ENCODE data around the gene KIF17.

The KIF17 gene

GRCh38 chr1:20729990-20730689, 12.3 kb upstream of the KIF17 start:
- no peak for DNase-seq (ENCODE audit: low read depth in 1 of 2, low spot score in 1 of 2)
- H3K4me3 ChIP-seq (replicated peaks; ENCODE audit: insufficient read depth, low read length) = no peak overlapping the region
- peaks cover 42% of the 10 kb centered on the region for H3K27me3 ChIP-seq (ENCODE audit: insufficient read depth, poor library complexity, severe bottlenecking)
- no peak overlapping the region for H3K27ac ChIP-seq (replicated peaks)
- TF ChIP-seq GABPA (IDR thresholded peaks at IDR 0.05; ENCODE audit: low read depth) (no peak), POLR2AphosphoS5 (IDR thresholded peaks at IDR 0.05; ENCODE audit: low read depth) (no peak), SPI1 (IDR thresholded peaks at IDR 0.05; ENCODE audit: borderline replicate concordance, low read depth) (no peak), REST (IDR thresholded peaks at IDR 0.05; ENCODE audit: insufficient replicate concordance, low read depth) (no peak)
- TF ChIP-seq, protein P1, sequence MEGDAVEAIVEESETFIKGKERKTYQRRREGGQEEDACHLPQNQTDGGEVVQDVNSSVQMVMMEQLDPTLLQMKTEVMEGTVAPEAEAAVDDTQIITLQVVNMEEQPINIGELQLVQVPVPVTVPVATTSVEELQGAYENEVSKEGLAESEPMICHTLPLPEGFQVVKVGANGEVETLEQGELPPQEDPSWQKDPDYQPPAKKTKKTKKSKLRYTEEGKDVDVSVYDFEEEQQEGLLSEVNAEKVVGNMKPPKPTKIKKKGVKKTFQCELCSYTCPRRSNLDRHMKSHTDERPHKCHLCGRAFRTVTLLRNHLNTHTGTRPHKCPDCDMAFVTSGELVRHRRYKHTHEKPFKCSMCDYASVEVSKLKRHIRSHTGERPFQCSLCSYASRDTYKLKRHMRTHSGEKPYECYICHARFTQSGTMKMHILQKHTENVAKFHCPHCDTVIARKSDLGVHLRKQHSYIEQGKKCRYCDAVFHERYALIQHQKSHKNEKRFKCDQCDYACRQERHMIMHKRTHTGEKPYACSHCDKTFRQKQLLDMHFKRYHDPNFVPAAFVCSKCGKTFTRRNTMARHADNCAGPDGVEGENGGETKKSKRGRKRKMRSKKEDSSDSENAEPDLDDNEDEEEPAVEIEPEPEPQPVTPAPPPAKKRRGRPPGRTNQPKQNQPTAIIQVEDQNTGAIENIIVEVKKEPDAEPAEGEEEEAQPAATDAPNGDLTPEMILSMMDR (IDR thresholded peaks at IDR 0.05; ENCODE audit: insufficient read depth, low read length) = no peak

GRCh38 chr1:20729155-20729931, 11.5 kb upstream of the KIF17 start:
- TF ChIP-seq, protein P1 (IDR thresholded peaks at IDR 0.05; ENCODE audit: insufficient read depth, low read length) = no peak
- TF ChIP-seq POLR2AphosphoS5 (IDR thresholded peaks at IDR 0.05; ENCODE audit: low read depth) = no peak
- TF ChIP-seq GABPA (IDR thresholded peaks at IDR 0.05; ENCODE audit: low read depth) = no peak
- no peak for TF ChIP-seq REST (IDR thresholded peaks at IDR 0.05; ENCODE audit: insufficient replicate concordance, low read depth)
- TF ChIP-seq SPI1 (IDR thresholded peaks at IDR 0.05; ENCODE audit: borderline replicate concordance, low read depth) = no peak
- H3K4me3 ChIP-seq (replicated peaks; ENCODE audit: insufficient read depth, low read length) = no peak overlapping the region
- peaks cover 42% of the 10 kb centered on the region for H3K27me3 ChIP-seq (ENCODE audit: insufficient read depth, poor library complexity, severe bottlenecking)
- H3K27ac ChIP-seq (replicated peaks) = no peak overlapping the region
- DNase-seq (ENCODE audit: low read depth in 1 of 2, low spot score in 1 of 2) = no peak

- no peak for DNase-seq (ENCODE audit: low read depth in 1 of 2, low spot score in 1 of 2)
- Histone ChIP-seq H3K27me3 (ENCODE audit: insufficient read depth, poor library complexity, severe bottlenecking) (peaks cover 42% of the 10 kb centered on the region), H3K27ac (replicated peaks) (no peak overlapping the region), H3K4me3 (replicated peaks; ENCODE audit: insufficient read depth, low read length) (no peak overlapping the region)
- TF ChIP-seq POLR2AphosphoS5 (IDR thresholded peaks at IDR 0.05; ENCODE audit: low read depth) = no peak
- TF ChIP-seq REST (IDR thresholded peaks at IDR 0.05; ENCODE audit: insufficient replicate concordance, low read depth) = no peak
- no peak for TF ChIP-seq GABPA (IDR thresholded peaks at IDR 0.05; ENCODE audit: low read depth)
- TF ChIP-seq SPI1 (IDR thresholded peaks at IDR 0.05; ENCODE audit: borderline replicate concordance, low read depth) = no peak
- TF ChIP-seq, protein P1 (IDR thresholded peaks at IDR 0.05; ENCODE audit: insufficient read depth, low read length) = no peak
These were observed 10.8 kb upstream of the KIF17 start for GRCh38 chr1:20728371-20729154.
